ENCODE measurements around the gene PLPP7.

Gene PLPP7

GRCh38 chr9:131303381-131304321 lies 14.1 kb downstream of the PLPP7 start:
- DNase-seq (ENCODE audit: low read depth), result no peak

- no peak for DNase-seq (ENCODE audit: low read depth)
Observed at GRCh38 chr9:131304676-131305355, 15.3 kb downstream of the PLPP7 start.

GRCh38 chr9:131306397-131307004 lies 17.0 kb downstream of the PLPP7 start:
- DNase-seq (ENCODE audit: low read depth), result no peak

- no peak for DNase-seq (ENCODE audit: low read depth)
Observed at GRCh38 chr9:131307974-131308373, 18.5 kb downstream of the PLPP7 start.

GRCh38 chr9:131308452-131308851 lies 18.9 kb downstream of the PLPP7 start:
- no peak for DNase-seq (ENCODE audit: low read depth)

- DNase-seq (ENCODE audit: low read depth), result no peak
Observed at GRCh38 chr9:131308906-131309529, 19.5 kb downstream of the PLPP7 start.

- DNase-seq (ENCODE audit: low read depth), result no peak
Observed at GRCh38 chr9:131309530-131310276, 20.2 kb downstream of the PLPP7 start.

GRCh38 chr9:131310833-131311554 lies 21.5 kb downstream of the PLPP7 start:
- DNase-seq (ENCODE audit: low read depth), result no peak

GRCh38 chr9:131312246-131312645 lies 22.7 kb downstream of the PLPP7 start:
- no peak for DNase-seq (ENCODE audit: low read depth)

- DNase-seq (ENCODE audit: low read depth), result no peak
Observed at GRCh38 chr9:131312822-131313770, 23.6 kb downstream of the PLPP7 start.

- no peak for DNase-seq (ENCODE audit: low read depth)
Observed at GRCh38 chr9:131318231-131319085, 28.9 kb downstream of the PLPP7 start.

GRCh38 chr9:131319486-131319885 lies 30.0 kb downstream of the PLPP7 start:
- no peak for DNase-seq (ENCODE audit: low read depth)

GRCh38 chr9:131320031-131320685 lies 30.6 kb downstream of the PLPP7 start:
- no peak for DNase-seq (ENCODE audit: low read depth)

GRCh38 chr9:131323629-131324028 lies 34.1 kb downstream of the PLPP7 start:
- no peak for DNase-seq (ENCODE audit: low read depth)

- DNase-seq (ENCODE audit: low read depth), result no peak
Observed at GRCh38 chr9:131324736-131325679, 35.5 kb downstream of the PLPP7 start.

- DNase-seq (ENCODE audit: low read depth), result no peak
Observed at GRCh38 chr9:131329241-131329641, 39.7 kb downstream of the PLPP7 start.

Data from GM04503 (cell line).